ENCODE data around the gene TNNI2.

TNNI2 gene

GRCh38 chr11:1825785-1826451, 12.9 kb upstream of the TNNI2 start:
- TF ChIP-seq TEAD4 (IDR thresholded peaks at IDR 0.05) (no peak), MAX (IDR thresholded peaks at IDR 0.05) (no peak), RAD21 (IDR thresholded peaks at IDR 0.05; ENCODE audit: low read depth) (no peak), CEBPB (IDR thresholded peaks at IDR 0.05) (no peak), YY1 (IDR thresholded peaks at IDR 0.05; ENCODE audit: low read depth) (no peak), EP300 (IDR thresholded peaks at IDR 0.05; ENCODE audit: borderline replicate concordance) (no peak), ZBTB7A (IDR thresholded peaks at IDR 0.05; ENCODE audit: low read depth) (no peak), EGR1 (IDR thresholded peaks at IDR 0.05) (no peak), TAF1 (IDR thresholded peaks at IDR 0.05; ENCODE audit: low read depth) (no peak)

- TF ChIP-seq ZBTB7A (IDR thresholded peaks at IDR 0.05; ENCODE audit: low read depth) (peak; percentile 88; the same call in 1 of the 2 replicates), NFIC (IDR thresholded peaks at IDR 0.05) (no peak)
These were observed 12.2 kb upstream of the TNNI2 start for GRCh38 chr11:1826552-1827094.

GRCh38 chr11:1827095-1827813, 11.5 kb upstream of the TNNI2 start:
- TF ChIP-seq YY1 (IDR thresholded peaks at IDR 0.05; ENCODE audit: low read depth) (no peak), FOXM1 (IDR thresholded peaks at IDR 0.05; ENCODE audit: borderline replicate concordance, low read depth) (no peak), NFIC (IDR thresholded peaks at IDR 0.05) (peak; percentile 95), RAD21 (IDR thresholded peaks at IDR 0.05; ENCODE audit: low read depth) (no peak), USF1 (IDR thresholded peaks at IDR 0.05) (no peak), TCF12 (IDR thresholded peaks at IDR 0.05; ENCODE audit: low read depth) (peak; percentile 70), CREB1 (IDR thresholded peaks at IDR 0.05; ENCODE audit: low read depth) (no peak), CEBPB (IDR thresholded peaks at IDR 0.05) (no peak), TAF1 (IDR thresholded peaks at IDR 0.05; ENCODE audit: low read depth) (no peak), EP300 (IDR thresholded peaks at IDR 0.05; ENCODE audit: borderline replicate concordance) (peak; percentile 51; the same call in 1 of the 2 replicates), REST (IDR thresholded peaks at IDR 0.05; ENCODE audit: low read depth) (no peak), EGR1 (IDR thresholded peaks at IDR 0.05) (peak; percentile 91), ZBTB7A (IDR thresholded peaks at IDR 0.05; ENCODE audit: low read depth) (no peak; the same call in 1 of the 2 replicates), MAX (IDR thresholded peaks at IDR 0.05) (peak; percentile 65), TEAD4 (IDR thresholded peaks at IDR 0.05) (peak; percentile 93)

GRCh38 chr11:1827931-1828330, 10.8 kb upstream of the TNNI2 start:
- TF ChIP-seq TEAD4 (IDR thresholded peaks at IDR 0.05) (no peak), MAX (IDR thresholded peaks at IDR 0.05) (no peak), EP300 (IDR thresholded peaks at IDR 0.05; ENCODE audit: borderline replicate concordance) (no peak)

GRCh38 chr11:1828542-1828941, 10.2 kb upstream of the TNNI2 start:
- TF ChIP-seq USF1 (IDR thresholded peaks at IDR 0.05) (no peak), RAD21 (IDR thresholded peaks at IDR 0.05; ENCODE audit: low read depth) (no peak), ZBTB7A (IDR thresholded peaks at IDR 0.05; ENCODE audit: low read depth) (no peak)

- no peak for TF ChIP-seq CREB1 (IDR thresholded peaks at IDR 0.05; ENCODE audit: low read depth)
- TF ChIP-seq EGR1 (IDR thresholded peaks at IDR 0.05): no peak
- no peak for TF ChIP-seq REST (IDR thresholded peaks at IDR 0.05; ENCODE audit: low read depth)
- TF ChIP-seq EP300 (IDR thresholded peaks at IDR 0.05; ENCODE audit: borderline replicate concordance): no peak
- TF ChIP-seq MAX (IDR thresholded peaks at IDR 0.05): no peak
- no peak for TF ChIP-seq CEBPB (IDR thresholded peaks at IDR 0.05)
- TF ChIP-seq RAD21 (IDR thresholded peaks at IDR 0.05; ENCODE audit: low read depth): no peak
- TF ChIP-seq ZBTB7A (IDR thresholded peaks at IDR 0.05; ENCODE audit: low read depth): no peak
- TF ChIP-seq TAF1 (IDR thresholded peaks at IDR 0.05; ENCODE audit: low read depth): no peak
These were observed 9.6 kb upstream of the TNNI2 start for GRCh38 chr11:1829039-1829820.
